ENCODE results near the gene VPS29. TPM values are rescaled to one million over a fixed set of nuclear protein-coding genes. Genes with fewer than 3 reads are reported as not detected.
"Not testable (repeated sequence)": the region's sequence is repeated elsewhere in the genome, so short reads cannot be mapped to it uniquely, and the experiment has no call there.

The VPS29 gene
- total RNA-seq, 2 experiments from 2014 or later: 132 to 145 TPM

DNA sequence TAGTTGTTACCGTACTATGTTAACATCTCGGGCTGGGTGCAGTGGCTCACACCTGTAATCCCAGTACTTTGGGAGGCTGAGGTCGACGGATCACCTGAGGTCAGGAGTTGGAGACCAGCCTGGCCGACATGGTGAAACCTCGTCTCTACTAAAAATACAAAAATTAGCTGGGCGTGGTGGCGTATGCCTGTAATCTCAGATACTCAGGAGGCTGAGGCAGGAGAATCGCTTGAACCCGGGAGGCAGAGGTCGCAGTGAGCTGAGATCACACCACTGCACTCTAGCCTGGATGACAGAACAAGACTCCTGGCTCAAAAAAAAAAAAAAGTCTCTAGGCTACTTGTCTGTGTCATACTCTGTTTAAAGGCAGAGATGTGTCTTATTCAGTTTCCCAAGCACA lies 36.1 kb downstream of the VPS29 start:
- H3K27me3 Mint-ChIP-seq, H3K27ac Mint-ChIP-seq, DNase-seq, H3K9me3 Mint-ChIP-seq, H3K4me3 Mint-ChIP-seq: not testable (repeated sequence)
- ChIA-PET POLR2A (interaction anchor here (0.6 kb wide), 1 partner anchor 1383 kb away, joined by 3 read pairs; no protein-coding TSS in a partner anchor), CTCF (interaction anchor here (1.3 to 7.4 kb wide), 5 partner anchors 13 to 149 kb away, joined by 3 to 69 read pairs (median 6); partner anchors contain the start of genes ARPC3 and TCTN1)
- Mint-ChIP-seq H3K36me3 (ENCODE audit: low read depth) (peaks cover 13% of the 10 kb centered on the region), H3K4me1 (peaks cover 38% of the 10 kb centered on the region)

DNA sequence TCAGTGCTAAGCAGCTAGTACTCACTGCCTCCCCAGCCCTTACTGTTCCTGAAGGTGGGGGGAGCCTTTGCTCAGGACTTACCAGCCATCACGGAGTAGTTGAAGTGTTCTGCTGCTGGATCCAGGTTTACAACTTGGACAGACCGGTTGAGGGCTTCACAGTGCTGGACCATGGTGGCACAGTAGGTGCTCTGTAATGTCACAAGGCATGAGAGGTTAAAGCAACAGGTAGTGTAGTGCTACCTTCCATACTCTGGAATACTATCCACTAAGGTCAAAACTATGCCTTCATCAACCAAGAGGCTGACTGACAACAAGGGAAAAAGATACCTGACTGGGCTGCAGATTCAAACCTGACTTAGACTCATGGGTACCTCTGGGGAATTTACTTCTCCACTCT lies 36.9 kb downstream of the VPS29 start:
- H3K4me3 Mint-ChIP-seq: no peak overlapping the region
- peaks cover 31% of the 10 kb centered on the region for H3K4me1 Mint-ChIP-seq
- H3K36me3 Mint-ChIP-seq (ENCODE audit: low read depth): peaks cover 15% of the 10 kb centered on the region
- no peak overlapping the region for H3K27ac Mint-ChIP-seq
- ChIA-PET CTCF (interaction anchor here (0.7 to 4.7 kb wide), 4 partner anchors 12 to 216 kb away, joined by 3 to 33 read pairs (median 6); partner anchors contain the start of gene ARPC3), POLR2A (no interaction called here)
- no peaks in the 10 kb centered on the region for H3K27me3 Mint-ChIP-seq
- no peaks in the 10 kb centered on the region for H3K9me3 Mint-ChIP-seq
- DNase-seq: no peak

DNA sequence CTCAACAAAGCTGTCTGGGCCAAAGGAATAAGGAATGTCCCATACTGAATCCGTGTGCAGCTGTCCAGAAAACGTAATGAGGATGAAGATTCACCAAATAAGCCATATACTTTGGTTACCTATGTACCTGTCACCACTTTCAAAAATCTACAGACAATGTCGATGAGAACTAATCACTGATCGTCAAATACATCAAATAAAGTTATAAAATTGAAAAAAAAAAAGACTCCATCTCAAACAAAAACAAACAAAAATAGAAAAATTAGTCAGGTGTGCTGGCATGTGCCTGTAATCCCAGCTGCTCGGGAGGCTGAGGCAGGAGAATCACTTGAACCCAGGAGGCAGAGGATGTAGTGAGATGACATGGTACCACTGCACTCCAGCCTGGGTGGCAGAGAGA lies 40.7 kb downstream of the VPS29 start:
- H3K27ac Mint-ChIP-seq, POLR2A ChIA-PET, H3K9me3 Mint-ChIP-seq, DNase-seq, H3K4me3 Mint-ChIP-seq, H3K27me3 Mint-ChIP-seq: not testable (repeated sequence)
- Mint-ChIP-seq H3K36me3 (ENCODE audit: low read depth) (peaks cover 23% of the 10 kb centered on the region), H3K4me1 (peaks cover 11% of the 10 kb centered on the region)
- CTCF ChIA-PET: interaction anchor here (1.5 to 4.7 kb wide), 4 partner anchors 11 to 140 kb away, joined by 3 to 33 read pairs (median 4); partner anchors contain the start of gene ARPC3

DNA sequence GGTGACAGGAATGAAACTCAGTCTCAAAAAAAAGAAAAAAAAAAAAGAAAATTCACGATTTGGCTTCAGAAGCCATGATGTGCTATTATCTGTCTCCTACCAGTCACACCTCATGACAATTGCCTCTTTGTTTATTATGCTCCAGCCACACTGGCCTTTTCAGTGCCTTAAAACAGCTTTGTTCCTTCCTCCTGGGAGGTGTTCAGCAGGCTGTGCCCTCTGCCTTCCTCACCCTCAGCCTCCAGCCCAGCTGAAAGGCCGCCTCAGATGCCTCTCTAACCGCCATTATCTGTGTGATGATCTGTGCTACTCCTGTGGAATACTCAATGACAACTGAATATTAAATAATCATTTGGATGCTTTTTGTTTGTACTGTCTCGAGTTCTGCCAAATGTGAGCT lies 43.2 kb downstream of the VPS29 start:
- Mint-ChIP-seq H3K27ac (no peak overlapping the region), H3K9me3 (no peaks in the 10 kb centered on the region), H3K4me3 (no peak overlapping the region), H3K27me3 (no peaks in the 10 kb centered on the region), H3K4me1 (peaks cover 7% of the 10 kb centered on the region), H3K36me3 (ENCODE audit: low read depth) (peaks cover 29% of the 10 kb centered on the region)
- ChIA-PET CTCF (interaction anchor here (0.5 to 1.6 kb wide), 3 partner anchors 8 to 28 kb away, joined by 3 to 8 read pairs (median 7); partner anchors contain the start of genes ARPC3, FAM216A and GPN3), POLR2A (interaction anchor here (0.6 kb wide), 1 partner anchor 9 kb away, joined by 3 read pairs; the partner anchor contains the start of gene ARPC3)
- DNase-seq: no peak

DNA sequence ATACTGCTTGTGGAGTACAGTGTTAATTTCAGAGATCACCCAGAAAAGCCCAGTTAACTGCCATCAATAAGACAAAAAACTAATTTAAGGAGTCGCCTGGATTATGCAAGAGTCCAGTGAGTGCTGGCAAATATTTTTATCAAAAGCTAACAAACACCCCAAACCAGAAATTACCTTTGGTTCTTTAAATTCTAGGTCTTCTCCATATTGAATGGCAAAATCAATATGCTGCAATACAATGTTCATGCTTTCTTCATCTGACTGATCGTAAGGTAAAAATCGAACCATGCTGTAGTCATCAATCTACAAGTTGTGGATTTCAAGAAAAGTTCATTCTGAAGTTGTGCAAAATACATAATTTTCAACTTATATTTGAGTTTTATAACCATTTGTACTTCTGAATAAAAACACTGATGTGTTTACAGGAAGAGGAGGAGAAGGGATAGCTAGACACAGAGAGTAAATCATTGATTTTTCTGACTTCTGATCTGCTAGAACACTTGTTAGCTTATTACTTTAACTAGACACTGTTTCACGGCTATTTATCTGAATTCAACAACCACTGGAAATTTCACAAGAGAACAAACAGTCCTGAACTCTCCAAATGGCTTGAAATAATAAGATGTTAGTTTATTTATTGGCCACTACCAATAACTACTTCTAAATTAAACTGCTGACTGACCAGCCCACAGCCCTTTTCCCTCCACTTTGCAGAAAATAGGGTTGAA lies 48.2 kb downstream of the VPS29 start:
- Mint-ChIP-seq H3K27ac (no peak overlapping the region), H3K4me1 (peaks cover 27% of the 10 kb centered on the region), H3K36me3 (ENCODE audit: low read depth) (peaks cover 33% of the 10 kb centered on the region), H3K4me3 (no peak overlapping the region), H3K27me3 (no peaks in the 10 kb centered on the region), H3K9me3 (no peaks in the 10 kb centered on the region)
- no peak for DNase-seq
- ChIA-PET POLR2A (no interaction called here), CTCF (interaction anchor here (0.7 to 2.7 kb wide), 6 partner anchors 10 to 148 kb away, joined by 3 to 10 read pairs (median 5); partner anchors contain the start of genes FAM216A, GPN3 and RAD9B)

DNA sequence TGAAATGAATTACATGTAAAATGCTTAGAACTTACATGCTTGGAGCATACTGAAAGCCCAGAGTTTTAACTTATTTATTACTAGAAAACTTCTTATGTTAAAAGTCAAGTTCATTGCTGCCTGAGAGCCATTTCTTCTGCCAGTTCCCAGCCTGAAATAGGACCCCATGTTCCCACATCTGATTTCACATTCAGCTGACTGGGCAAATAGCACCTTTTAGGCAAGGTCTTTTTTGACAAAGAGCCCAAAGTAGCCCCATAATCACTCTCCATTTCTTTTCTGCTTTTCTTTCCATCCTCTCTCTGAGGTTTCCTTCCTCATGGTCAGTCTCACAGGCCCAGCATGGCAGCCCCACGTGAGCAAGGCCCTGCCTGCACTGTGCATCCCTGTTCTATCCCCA lies 50.6 kb downstream of the VPS29 start:
- no peak for DNase-seq
- CTCF ChIA-PET: interaction anchor here (0.6 to 5.0 kb wide), 12 partner anchors 10 to 228 kb away, joined by 3 to 69 read pairs (median 9); partner anchors contain the start of genes FAM216A and GPN3
- Mint-ChIP-seq H3K36me3 (ENCODE audit: low read depth) (peaks cover 39% of the 10 kb centered on the region), H3K27ac (peak overlapping the region; percentile 100), H3K27me3 (no peaks in the 10 kb centered on the region), H3K9me3 (no peaks in the 10 kb centered on the region), H3K4me1 (peaks cover 44% of the 10 kb centered on the region), H3K4me3 (peak overlapping the region; percentile 62)
- POLR2A ChIA-PET: no interaction called here

DNA sequence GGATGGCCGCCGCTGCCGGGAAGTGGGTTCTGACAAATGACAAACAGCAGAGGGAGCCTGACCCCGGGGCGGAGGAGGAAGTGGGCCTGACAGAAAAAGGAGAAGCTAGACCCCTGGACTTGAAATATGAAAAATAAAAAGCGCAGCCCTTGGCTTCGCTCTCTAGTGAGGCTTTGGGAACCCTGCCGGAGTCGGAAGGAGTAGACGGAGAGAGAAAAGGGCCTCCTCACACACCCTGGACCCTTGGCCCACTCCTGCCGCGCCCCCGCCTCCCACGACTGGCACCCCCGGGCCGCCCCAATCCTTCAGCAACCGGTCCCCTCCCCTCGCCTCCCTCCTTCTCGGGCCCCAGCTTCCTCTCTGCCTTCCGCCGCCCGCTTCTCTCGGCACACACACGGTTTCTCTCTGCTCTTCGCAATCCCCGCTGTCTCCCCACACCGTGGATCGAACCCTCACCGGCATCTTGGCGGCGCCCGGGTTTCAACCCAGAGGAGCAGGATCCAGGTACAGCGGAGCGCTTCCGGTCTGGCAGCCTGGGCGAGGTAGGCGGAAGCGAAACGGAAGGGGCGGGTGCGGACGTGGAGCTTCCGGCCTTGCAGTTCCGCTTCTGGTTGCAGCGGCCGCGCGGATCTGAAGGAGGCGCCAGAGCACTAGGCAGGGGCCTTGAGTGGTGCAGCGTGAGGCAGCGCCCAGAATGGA lies 52.0 kb downstream of the VPS29 start, which contains the start of gene ARPC3:
TSS of gene ARPC3 (minus strand) at position 539 of the 699 bp plus-strand sequence. CDS start at position 462, 77 bp downstream.
- Mint-ChIP-seq H3K27ac (peak within 1 kb of the TSS; percentile 100), H3K4me1 (peaks cover 49% of the 10 kb centered on the region), H3K9me3 (no peaks in the 10 kb centered on the region), H3K36me3 (ENCODE audit: low read depth) (peaks cover 36% of the 10 kb centered on the region), H3K27me3 (no peaks in the 10 kb centered on the region), H3K4me3 (peak within 1 kb of the TSS; percentile 100)
- peak; percentile 97 for DNase-seq
- CTCF ChIA-PET: interaction anchor here (0.6 to 5.0 kb wide), 63 partner anchors 9 to 605 kb away, joined by 3 to 69 read pairs (median 4); partner anchors contain the start of genes FAM216A, GPN3, HVCN1 and RAD9B
- POLR2A ChIA-PET: interaction anchor here (0.6 to 1.0 kb wide), 5 partner anchors 9 to 148 kb away, joined by 3 to 7 read pairs (median 3); partner anchors contain the start of genes FAM216A, GPN3, RAD9B and VPS29

DNA sequence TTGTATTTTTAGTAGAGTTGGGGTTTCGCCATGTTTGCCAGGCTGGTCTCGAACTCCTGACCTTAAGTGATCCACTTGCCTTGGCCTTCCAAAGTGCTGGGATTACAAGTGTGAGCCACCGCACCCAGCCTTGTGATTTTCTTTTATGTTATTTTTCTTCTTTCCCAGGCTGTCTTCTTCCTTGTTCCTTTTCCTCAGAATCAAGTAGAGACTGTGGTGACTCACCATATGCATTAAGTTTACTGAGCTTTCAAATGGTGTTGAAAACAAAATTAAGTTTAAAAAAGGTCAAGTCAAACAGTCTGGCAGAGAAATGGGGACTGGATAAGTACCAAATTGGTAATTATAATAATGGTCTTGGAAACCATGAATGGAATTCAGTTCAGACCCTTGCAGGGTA lies 57.5 kb downstream of the VPS29 start:
- Mint-ChIP-seq H3K4me1 (peaks cover 36% of the 10 kb centered on the region), H3K36me3 (ENCODE audit: low read depth) (peaks cover 49% of the 10 kb centered on the region), H3K4me3 (no peak overlapping the region), H3K27me3 (no peaks in the 10 kb centered on the region), H3K27ac (peak overlapping the region; percentile 2), H3K9me3 (no peaks in the 10 kb centered on the region)
- ChIA-PET CTCF (interaction anchor here (1.4 to 3.5 kb wide), 2 partner anchors 13 kb away, joined by 5 to 11 read pairs; no protein-coding TSS in a partner anchor), POLR2A (no interaction called here)
- DNase-seq: no peak

Other genes starting within 250 kb of the VPS29 start
- 100 to 1,000 TPM; 126 to 131 TPM for gene ATP2A2, start 220.9 kb downstream of the VPS29 start, total RNA-seq
- 10 to 100 TPM; 61.8 to 67.7 TPM for gene ANAPC7, start 98.4 kb downstream of the VPS29 start, total RNA-seq
- 100 to 1,000 TPM; 390 to 425 TPM for gene ARPC3, start 51.8 kb downstream of the VPS29 start, total RNA-seq
- gene GPN3, start 33.9 kb downstream of the VPS29 start, total RNA-seq: 10 to 100 TPM; 19.0 to 21.2 TPM
- 10 to 100 TPM; 14.6 to 17.5 TPM for gene FAM216A, start 33.3 kb downstream of the VPS29 start, total RNA-seq
- under 1 TPM; 0.87 to 0.99 TPM for gene RAD9B, start 220 bp upstream of the VPS29 start, total RNA-seq
- gene PPTC7, start 81.2 kb upstream of the VPS29 start, total RNA-seq: 10 to 100 TPM; 25.7 to 29.2 TPM
- gene TCTN1, start 112.0 kb upstream of the VPS29 start, total RNA-seq: 1 to 10 TPM; 4.3 to 5.2 TPM
- 10 to 100 TPM; 16.0 to 18.7 TPM for gene HVCN1, start 187.0 kb upstream of the VPS29 start, total RNA-seq
- gene PPP1CC, start 240.8 kb upstream of the VPS29 start, total RNA-seq: 100 to 1,000 TPM; 174 to 183 TPM

Measured in activated CD4-positive, alpha-beta T cell treated with anti-CD3 and anti-CD28 coated beads, Interleukin-2, amount 10 ng/mL, durations not matched to agents 7 days and 5 days (primary cell).